HepG2 (cell line): ENCODE measurements around the gene NFATC2.

Experiments
- MAZ ChIP-seq, 2 experiments: sonication (generic) in 1 of 2; formaldehyde crosslinking in 1 of 2; IDR thresholded peaks; 2 replicates each; pipeline versions ENCODE4 v1.5.0 to v1.6.1; 2012 to 2020; ENCODE audit warnings: low read depth in 2 of 2, mild to moderate bottlenecking in 2 of 2, borderline replicate concordance in 1 of 2, improper control_type of control experiment in 1 of 2, low read length in 1 of 2, missing genetic modification reagents in 1 of 2, moderate library complexity in 1 of 2
- MTA3 ChIP-seq: sonication (generic); formaldehyde crosslinking; IDR thresholded peaks from 2 replicates; pipeline ENCODE4 v1.4.0; 2020; ENCODE audit warnings: missing genetic modification reagents
- POLR2AphosphoS5 ChIP-seq: IDR thresholded peaks from 2 replicates; pipeline ENCODE4 v1.6.1; 2012; ENCODE audit warnings: low read depth, low read length
- ZNF331 ChIP-seq: sonication (generic); formaldehyde crosslinking; IDR thresholded peaks from 2 replicates; pipeline ENCODE4 v1.4.0; 2020; ENCODE audit warnings: missing genetic modification reagents
- TF ChIP-seq, protein P1 (sequence below), 2 experiments: sonication (generic) in 1 of 2; formaldehyde crosslinking in 1 of 2; IDR thresholded peaks; 2 replicates each; pipeline versions ENCODE4 v1.4.0 to v1.6.1; 2018 to 2020; ENCODE audit warnings: missing genetic modification reagents in 2 of 2, borderline replicate concordance in 1 of 2, low read depth in 1 of 2, mild to moderate bottlenecking in 1 of 2, missing biosample characterization in 1 of 2
- TF ChIP-seq, protein P2 (sequence below): sonication (generic); formaldehyde crosslinking; IDR thresholded peaks from 2 replicates; pipeline ENCODE4 v1.9.0; 2021; ENCODE audit warnings: missing genetic modification reagents, borderline replicate concordance

DNA sequence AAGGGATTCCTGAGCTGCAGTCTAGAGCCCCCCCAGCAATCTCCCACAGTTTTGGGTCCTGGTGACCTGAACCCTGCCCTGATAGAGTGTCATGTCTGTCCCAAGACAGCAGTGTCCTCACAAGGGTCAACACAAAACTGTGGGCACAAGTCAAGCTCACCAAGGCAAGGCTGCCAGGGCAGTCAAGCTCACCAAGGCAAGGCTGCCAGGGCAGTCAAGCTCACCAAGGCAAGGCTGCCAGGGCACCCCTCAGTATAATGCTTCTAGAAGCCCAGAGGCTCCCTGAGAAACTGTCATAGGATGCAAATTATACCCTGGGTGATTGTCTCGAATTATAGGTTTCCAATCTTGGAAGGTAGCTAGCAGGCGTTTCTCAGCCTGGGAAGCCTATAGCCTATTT is 108.5 kb downstream of the NFATC2 start:
- TF ChIP-seq, protein P1, sequence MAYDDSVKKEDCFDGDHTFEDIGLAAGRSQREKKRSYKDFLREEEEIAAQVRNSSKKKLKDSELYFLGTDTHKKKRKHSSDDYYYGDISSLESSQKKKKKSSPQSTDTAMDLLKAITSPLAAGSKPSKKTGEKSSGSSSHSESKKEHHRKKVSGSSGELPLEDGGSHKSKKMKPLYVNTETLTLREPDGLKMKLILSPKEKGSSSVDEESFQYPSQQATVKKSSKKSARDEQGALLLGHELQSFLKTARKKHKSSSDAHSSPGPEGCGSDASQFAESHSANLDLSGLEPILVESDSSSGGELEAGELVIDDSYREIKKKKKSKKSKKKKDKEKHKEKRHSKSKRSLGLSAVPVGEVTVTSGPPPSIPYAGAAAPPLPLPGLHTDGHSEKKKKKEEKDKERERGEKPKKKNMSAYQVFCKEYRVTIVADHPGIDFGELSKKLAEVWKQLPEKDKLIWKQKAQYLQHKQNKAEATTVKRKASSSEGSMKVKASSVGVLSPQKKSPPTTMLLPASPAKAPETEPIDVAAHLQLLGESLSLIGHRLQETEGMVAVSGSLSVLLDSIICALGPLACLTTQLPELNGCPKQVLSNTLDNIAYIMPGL (CRISPR knock-in tag; IDR thresholded peaks at IDR 0.05; ENCODE audit: borderline replicate concordance in 1 of 2, low read depth in 1 of 2), result no peak
- TF ChIP-seq, protein P2, sequence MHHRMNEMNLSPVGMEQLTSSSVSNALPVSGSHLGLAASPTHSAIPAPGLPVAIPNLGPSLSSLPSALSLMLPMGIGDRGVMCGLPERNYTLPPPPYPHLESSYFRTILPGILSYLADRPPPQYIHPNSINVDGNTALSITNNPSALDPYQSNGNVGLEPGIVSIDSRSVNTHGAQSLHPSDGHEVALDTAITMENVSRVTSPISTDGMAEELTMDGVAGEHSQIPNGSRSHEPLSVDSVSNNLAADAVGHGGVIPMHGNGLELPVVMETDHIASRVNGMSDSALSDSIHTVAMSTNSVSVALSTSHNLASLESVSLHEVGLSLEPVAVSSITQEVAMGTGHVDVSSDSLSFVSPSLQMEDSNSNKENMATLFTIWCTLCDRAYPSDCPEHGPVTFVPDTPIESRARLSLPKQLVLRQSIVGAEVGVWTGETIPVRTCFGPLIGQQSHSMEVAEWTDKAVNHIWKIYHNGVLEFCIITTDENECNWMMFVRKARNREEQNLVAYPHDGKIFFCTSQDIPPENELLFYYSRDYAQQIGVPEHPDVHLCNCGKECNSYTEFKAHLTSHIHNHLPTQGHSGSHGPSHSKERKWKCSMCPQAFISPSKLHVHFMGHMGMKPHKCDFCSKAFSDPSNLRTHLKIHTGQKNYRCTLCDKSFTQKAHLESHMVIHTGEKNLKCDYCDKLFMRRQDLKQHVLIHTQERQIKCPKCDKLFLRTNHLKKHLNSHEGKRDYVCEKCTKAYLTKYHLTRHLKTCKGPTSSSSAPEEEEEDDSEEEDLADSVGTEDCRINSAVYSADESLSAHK (CRISPR knock-in tag), result no peak
- TF ChIP-seq MAZ (IDR thresholded peaks at IDR 0.05; ENCODE audit: borderline replicate concordance, low read depth, low read length) (no peak), MAZ (CRISPR knock-in tag; IDR thresholded peaks at IDR 0.05; ENCODE audit: low read depth) (no peak), MTA3 (no peak), POLR2AphosphoS5 (no peak), ZNF331 (no peak)
